SK-N-MC (cell line): ENCODE results near the gene HBM.
A peak's percentile ranks its signal among the peaks of the same experiment; 100 is the strongest.
"Not testable (repeated sequence)": the region's sequence is repeated elsewhere in the genome, so short reads cannot be mapped to it uniquely, and the experiment has no call there.

ENCODE experiments used
- DNase-seq: peaks from one replicate; pipeline ENCODE4 v3.0.0-alpha.2; 2011; ENCODE audit warnings: low read depth, low spot score
- H3K27ac ChIP-seq: fragments of 200-600 bp; sonication (generic); 2 replicates; pipeline ENCODE4 v1.5.1; 2016; ENCODE audit warnings: mixed run types
- H3K36me3 ChIP-seq: fragments of 200-600 bp; sonication (generic); 2 replicates; pipeline ENCODE4 v1.6.1; 2017; ENCODE audit warnings: antibody characterized with exemption, low read length, mixed read lengths; ENCODE audit not compliant: insufficient read depth
- H3K4me3 ChIP-seq: fragments of 200-600 bp; sonication (generic); 2 replicates; pipeline ENCODE4 v1.5.1; 2016
- H3K9ac ChIP-seq: fragments of 200-600 bp; sonication (generic); 2 replicates; pipeline ENCODE4 v1.8.0; 2017; ENCODE audit warnings: mixed run types, mixed read lengths; ENCODE audit not compliant: insufficient read length
- H3K9me3 ChIP-seq: fragments of 200-600 bp; sonication (generic); 2 replicates; pipeline ENCODE4 v1.6.1; 2017; ENCODE audit warnings: low read depth, mild to moderate bottlenecking, antibody characterized with exemption, low read length, moderate library complexity, mixed read lengths
- EZH2 ChIP-seq: fragments of 200-600 bp; sonication (generic); IDR thresholded peaks from one replicate; pipeline ENCODE4 v1.6.1; 2017; ENCODE audit warnings: antibody characterized with exemption
- FOXP2 ChIP-seq: optimal IDR thresholded peaks from 2 replicates; pipeline ENCODE3; 2011; ENCODE audit warnings: mild to moderate bottlenecking, moderate library complexity; ENCODE audit not compliant: insufficient read depth; ENCODE audit errors: extremely low read length, control extremely low read depth
- POLR2AphosphoS5 ChIP-seq: IDR thresholded peaks from 2 replicates; pipeline ENCODE4 v1.6.1; 2012; ENCODE audit warnings: mild to moderate bottlenecking, low read depth, low read length, borderline replicate concordance

HBM gene, protein sequence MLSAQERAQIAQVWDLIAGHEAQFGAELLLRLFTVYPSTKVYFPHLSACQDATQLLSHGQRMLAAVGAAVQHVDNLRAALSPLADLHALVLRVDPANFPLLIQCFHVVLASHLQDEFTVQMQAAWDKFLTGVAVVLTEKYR

GRCh38 chr16:165539-166374, at the start of gene HBM:
HBM (plus strand) TSS chr16:165978; CDS start chr16:165998, 20 bp downstream.
- Histone ChIP-seq H3K36me3 (no peaks in the 10 kb centered on the region), H3K27ac (no peak within 1 kb of the TSS), H3K9ac (no peak within 1 kb of the TSS), H3K4me3 (peak within 1 kb of the TSS; percentile 60), H3K9me3 (no peaks in the 10 kb centered on the region)
- DNase-seq = no peak
- TF ChIP-seq POLR2AphosphoS5 = no peak

- no peaks in the 10 kb centered on the region for H3K9me3 ChIP-seq
- no peak for DNase-seq
- H3K9ac ChIP-seq = no peak overlapping the region
- H3K4me3 ChIP-seq = no peak overlapping the region
- H3K27ac ChIP-seq = no peak overlapping the region
- TF ChIP-seq POLR2AphosphoS5 = no peak
- no peak for TF ChIP-seq EZH2
- H3K36me3 ChIP-seq = peaks cover 19% of the 10 kb centered on the region
Observed at GRCh38 chr16:116015-116414, 49.8 kb upstream of the HBM start.

- Histone ChIP-seq H3K36me3 (peaks cover 6% of the 10 kb centered on the region; the same call in 1 of the 2 replicates), H3K9me3 (no peaks in the 10 kb centered on the region), H3K9ac (no peak overlapping the region), H3K4me3 (no peak overlapping the region), H3K27ac (no peak overlapping the region)
- TF ChIP-seq FOXP2 = no peak
- TF ChIP-seq EZH2 = no peak
- no peak for TF ChIP-seq POLR2AphosphoS5
- no peak for DNase-seq
Observed at GRCh38 chr16:117379-118365, 48.1 kb upstream of the HBM start.

- H3K36me3 ChIP-seq = peaks cover 6% of the 10 kb centered on the region; the same call in 1 of the 2 replicates
- TF ChIP-seq EZH2 (no peak), POLR2AphosphoS5 (no peak)
- no peak overlapping the region for H3K4me3 ChIP-seq
- H3K27ac ChIP-seq = no peak overlapping the region
- no peak for DNase-seq
- no peaks in the 10 kb centered on the region for H3K9me3 ChIP-seq
- no peak overlapping the region for H3K9ac ChIP-seq
Observed at GRCh38 chr16:118857-119256, 46.9 kb upstream of the HBM start.

DNA sequence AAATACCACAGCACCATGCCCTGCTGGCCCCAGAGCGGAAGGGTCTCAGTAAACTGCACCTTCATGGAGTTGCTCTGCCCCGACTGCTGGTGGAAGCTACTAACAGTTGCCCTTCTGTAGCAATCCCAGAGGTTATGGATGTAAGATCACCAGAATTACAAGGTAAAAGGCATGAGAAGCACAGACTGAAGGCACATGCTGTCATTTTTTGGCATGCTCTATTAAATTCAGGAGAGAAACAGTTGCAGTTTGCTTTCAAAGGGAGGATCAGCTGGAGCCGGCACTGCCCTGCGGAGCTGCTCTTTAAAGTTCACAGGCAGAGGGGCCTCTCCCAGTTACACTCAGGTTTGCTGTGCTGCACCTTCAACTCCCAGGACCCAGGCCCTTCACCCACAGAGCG, 46.5 kb upstream of the HBM start:
- H3K27ac ChIP-seq = no peak overlapping the region
- H3K9me3 ChIP-seq = no peaks in the 10 kb centered on the region
- TF ChIP-seq FOXP2 = no peak
- no peak overlapping the region for H3K4me3 ChIP-seq
- peaks cover 6% of the 10 kb centered on the region; the same call in 1 of the 2 replicates for H3K36me3 ChIP-seq
- DNase-seq = no peak
- no peak overlapping the region for H3K9ac ChIP-seq

DNA sequence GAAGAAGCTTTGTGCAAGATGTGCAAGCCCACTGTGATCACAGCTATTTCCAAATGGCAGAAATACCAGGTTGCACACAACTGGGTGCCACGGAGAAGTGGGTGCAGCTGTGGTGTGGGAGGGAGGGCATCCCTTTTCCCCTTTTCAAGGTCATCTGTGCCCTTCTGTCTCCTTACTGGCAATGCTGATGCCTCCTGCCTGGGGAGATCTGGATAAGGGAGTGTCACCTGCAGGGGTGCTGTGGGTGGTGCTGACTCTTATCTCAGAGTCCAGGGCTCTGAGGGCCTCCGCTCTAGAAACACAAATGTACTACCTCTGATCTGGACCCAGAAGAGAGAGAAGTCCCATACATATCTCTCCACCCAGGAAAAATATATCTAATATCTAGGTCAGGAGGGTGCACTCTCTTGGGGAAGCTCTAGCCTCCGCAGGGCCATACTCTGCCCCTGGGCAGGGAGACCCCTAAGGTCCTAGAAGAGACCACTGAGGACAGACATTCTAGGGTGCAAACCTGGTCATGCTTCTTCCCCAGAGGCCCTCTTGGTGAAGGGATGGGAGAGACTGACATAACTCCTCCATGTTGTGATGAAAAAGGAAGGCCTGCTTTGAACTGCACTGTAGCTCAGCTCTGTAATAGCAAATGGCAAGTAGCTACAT, 45.8 kb upstream of the HBM start:
- Histone ChIP-seq H3K9ac (no peak overlapping the region), H3K4me3 (no peak overlapping the region), H3K36me3 (peaks cover 6% of the 10 kb centered on the region; the same call in 1 of the 2 replicates), H3K27ac (no peak overlapping the region), H3K9me3 (no peaks in the 10 kb centered on the region)
- TF ChIP-seq POLR2AphosphoS5 (no peak), FOXP2 (no peak), EZH2 (no peak)
- DNase-seq = no peak

DNA sequence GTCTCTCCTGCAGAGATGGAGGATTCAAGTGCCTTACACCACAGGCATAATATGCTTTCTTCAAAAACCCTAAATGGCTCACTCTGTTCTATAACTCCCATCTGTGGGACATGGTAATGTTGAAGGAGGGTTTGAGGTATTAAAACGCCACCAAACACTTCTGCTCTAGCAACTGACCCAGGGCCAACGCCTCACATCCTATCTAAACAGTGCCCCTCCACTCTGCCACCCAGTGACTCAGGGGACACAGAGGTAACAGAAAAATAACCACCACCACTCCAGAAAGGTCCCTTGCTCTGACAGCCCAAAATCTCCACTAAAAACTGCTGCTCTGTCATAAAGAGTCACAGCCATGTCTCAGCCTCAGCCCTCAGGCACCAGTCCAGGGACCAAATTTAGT, 45.0 kb upstream of the HBM start:
- no peaks in the 10 kb centered on the region for H3K9me3 ChIP-seq
- H3K27ac ChIP-seq = no peak overlapping the region
- H3K4me3 ChIP-seq = no peak overlapping the region
- no peak overlapping the region for H3K9ac ChIP-seq
- DNase-seq = no peak
- TF ChIP-seq POLR2AphosphoS5 = no peak
- no peak for TF ChIP-seq EZH2
- TF ChIP-seq FOXP2 = no peak
- H3K36me3 ChIP-seq = peaks cover 6% of the 10 kb centered on the region; the same call in 1 of the 2 replicates

- Histone ChIP-seq H3K27ac (no peak overlapping the region), H3K36me3 (peaks cover under 1% of the 10 kb centered on the region; the same call in 1 of the 2 replicates), H3K4me3 (no peak overlapping the region), H3K9me3 (no peaks in the 10 kb centered on the region), H3K9ac (no peak overlapping the region)
- DNase-seq = no peak
- TF ChIP-seq POLR2AphosphoS5 (no peak), EZH2 (no peak), FOXP2 (no peak)
Observed at GRCh38 chr16:122361-122760, 43.4 kb upstream of the HBM start.

GRCh38 chr16:123558-124350, 42.0 kb upstream of the HBM start:
- not testable (repeated sequence) for H3K36me3 ChIP-seq, DNase-seq, H3K27ac ChIP-seq, H3K4me3 ChIP-seq, H3K9ac ChIP-seq, H3K9me3 ChIP-seq
